RPMI7951 (cell line): ENCODE data around the gene FRMPD2. TPM values are rescaled to one million over a fixed set of nuclear protein-coding genes. Genes with fewer than 3 reads are reported as not detected.
"Not testable (repeated sequence)": the region's sequence is repeated elsewhere in the genome, so short reads cannot be mapped to it uniquely, and the experiment has no call there.

Experiments
- DNase-seq: peaks from one replicate; pipeline ENCODE4 v3.0.0-alpha.2; 2012; ENCODE audit warnings: low read depth
- total RNA-seq: library from RNA; depleted of rRNA; stranded (reverse); fragments of >200 nt; shearing (Covaris generic); gene quantifications from 2 replicates; pipeline ENCODE4 v1.2.3, GENCODE V29; 2014; rRNA removed

FRMPD2 gene
- total RNA-seq, 1 experiment from 2014 or later, result not detected

- not testable (repeated sequence) for DNase-seq
These were observed 134.3 kb downstream of the FRMPD2 start for GRCh38 chr10:48139953-48140850.

GRCh38 chr10:48128954-48129353, 145.5 kb downstream of the FRMPD2 start:
- DNase-seq, result not testable (repeated sequence)

- not testable (repeated sequence) for DNase-seq
These were observed 148.2 kb downstream of the FRMPD2 start for GRCh38 chr10:48126251-48126650.

- not testable (repeated sequence) for DNase-seq
These were observed 148.9 kb downstream of the FRMPD2 start for GRCh38 chr10:48125631-48126030.

DNA sequence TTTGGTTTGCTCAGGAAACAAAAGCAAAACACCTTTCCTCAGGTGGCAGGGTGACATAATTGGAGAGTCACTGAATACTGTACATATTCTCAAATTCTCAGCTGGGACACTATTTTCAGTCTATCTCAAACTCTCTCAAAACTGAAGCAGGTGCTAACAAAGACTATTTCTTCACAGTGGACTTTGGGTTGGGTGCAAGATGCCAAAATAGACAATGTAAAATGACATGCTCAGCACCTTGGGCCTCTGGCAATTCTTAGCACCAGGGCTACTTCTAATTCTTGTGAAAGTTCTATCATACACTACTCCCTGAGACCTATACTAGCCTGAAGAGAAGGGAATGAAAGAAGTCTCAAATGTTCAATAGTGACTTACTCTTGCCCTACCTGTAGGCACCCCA, 151.9 kb downstream of the FRMPD2 start:
- DNase-seq, result not testable (repeated sequence)

DNA sequence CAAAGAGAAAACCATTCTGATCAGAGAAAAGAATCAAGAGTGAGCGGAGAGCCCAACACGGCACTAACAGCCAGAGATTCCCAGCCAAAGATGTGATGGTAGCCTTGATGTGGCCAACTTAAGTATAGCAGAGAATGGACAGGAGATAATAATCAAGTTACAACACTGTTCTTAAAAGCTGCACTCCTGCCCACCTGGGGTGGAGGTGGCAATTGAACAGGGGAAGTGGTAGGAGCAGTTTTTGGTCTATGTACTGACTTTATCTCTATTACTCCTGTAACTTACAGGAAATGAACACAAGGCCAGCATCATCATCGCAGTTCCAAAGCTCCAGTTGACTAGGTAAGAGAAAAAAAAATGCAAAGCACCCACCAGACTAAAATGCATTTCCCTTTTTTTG, 164.2 kb downstream of the FRMPD2 start:
- DNase-seq, result not testable (repeated sequence)

Other genes with a start within 250 kb of the FRMPD2 start
- 40.1 and 46.7 TPM in 2 replicates for gene MAPK8, start 32.0 kb upstream of the FRMPD2 start, total RNA-seq